Measurements from ENCODE around the gene TSKU.
"Not testable (repeated sequence)": the region's sequence is repeated elsewhere in the genome, so short reads cannot be mapped to it uniquely, and the experiment has no call there.

Gene TSKU

GRCh38 chr11:76806608-76807205 is 23.6 kb downstream of the TSKU start:
- H3K27me3 Mint-ChIP-seq: peaks cover 52% of the 10 kb centered on the region
- H3K4me1 Mint-ChIP-seq: no peaks in the 10 kb centered on the region
- H3K36me3 Mint-ChIP-seq (ENCODE audit: insufficient read depth): peaks cover 1% of the 10 kb centered on the region
- no peak overlapping the region for H3K27ac Mint-ChIP-seq (ENCODE audit: low read depth)
- no peak for DNase-seq (ENCODE audit: low spot score in 2 of 2)
- no peaks in the 10 kb centered on the region for H3K9me3 Mint-ChIP-seq
- no peak overlapping the region for H3K4me3 Mint-ChIP-seq
- no peak for ATAC-seq (replicated peaks; ENCODE audit: extremely low read depth, poor library complexity, severe bottlenecking)

GRCh38 chr11:76807206-76807875 is 24.2 kb downstream of the TSKU start:
- H3K27ac Mint-ChIP-seq (ENCODE audit: low read depth): no peak overlapping the region
- peaks cover 52% of the 10 kb centered on the region for H3K27me3 Mint-ChIP-seq
- H3K4me3 Mint-ChIP-seq: no peak overlapping the region
- no peaks in the 10 kb centered on the region for H3K9me3 Mint-ChIP-seq
- no peaks in the 10 kb centered on the region for H3K4me1 Mint-ChIP-seq
- no peak for ATAC-seq (replicated peaks; ENCODE audit: extremely low read depth, poor library complexity, severe bottlenecking)
- DNase-seq (ENCODE audit: low spot score in 2 of 2): peak; percentile 27 to 44
- peaks cover 1% of the 10 kb centered on the region for H3K36me3 Mint-ChIP-seq (ENCODE audit: insufficient read depth)

GRCh38 chr11:76808171-76808570 is 25.0 kb downstream of the TSKU start:
- Mint-ChIP-seq H3K4me3 (no peak overlapping the region), H3K27ac (ENCODE audit: low read depth) (no peak overlapping the region), H3K36me3 (ENCODE audit: insufficient read depth) (peaks cover 1% of the 10 kb centered on the region), H3K9me3 (no peaks in the 10 kb centered on the region), H3K4me1 (no peaks in the 10 kb centered on the region), H3K27me3 (peaks cover 50% of the 10 kb centered on the region)
- ATAC-seq (replicated peaks; ENCODE audit: extremely low read depth, poor library complexity, severe bottlenecking): no peak
- no peak for DNase-seq (ENCODE audit: low spot score in 2 of 2)

DNA sequence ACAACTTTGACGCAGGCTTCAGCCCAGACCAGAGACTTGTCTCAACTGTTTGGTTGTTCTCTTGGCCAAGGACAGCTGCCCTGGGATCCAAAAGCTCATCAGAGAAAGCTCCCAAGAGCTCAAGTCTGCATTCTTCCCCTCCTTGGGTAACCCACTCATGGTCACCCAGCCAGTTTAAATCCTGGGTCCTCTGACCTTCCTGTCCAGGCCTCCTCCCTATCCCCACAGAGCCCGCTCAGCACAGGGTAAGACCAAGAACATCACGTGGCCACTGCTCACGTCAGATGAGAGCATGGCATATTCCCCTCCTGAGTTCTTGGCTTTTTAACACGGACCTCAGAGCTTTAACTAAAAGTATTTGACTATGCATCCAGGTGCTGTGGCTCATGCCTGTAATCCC is 25.8 kb downstream of the TSKU start:
- ATAC-seq (replicated peaks; ENCODE audit: extremely low read depth, poor library complexity, severe bottlenecking) (no peak), DNase-seq (ENCODE audit: low spot score in 2 of 2) (no peak)
- Mint-ChIP-seq H3K27ac (ENCODE audit: low read depth) (no peak overlapping the region), H3K27me3 (peaks cover 42% of the 10 kb centered on the region), H3K36me3 (ENCODE audit: insufficient read depth) (no peaks in the 10 kb centered on the region), H3K9me3 (no peaks in the 10 kb centered on the region), H3K4me3 (no peak overlapping the region), H3K4me1 (no peaks in the 10 kb centered on the region)

GRCh38 chr11:76810151-76810853 is 27.1 kb downstream of the TSKU start:
- DNase-seq (ENCODE audit: low spot score in 2 of 2) (no peak), ATAC-seq (replicated peaks; ENCODE audit: extremely low read depth, poor library complexity, severe bottlenecking) (no peak)
- Mint-ChIP-seq H3K27me3 (peaks cover 30% of the 10 kb centered on the region), H3K9me3 (peaks cover 2% of the 10 kb centered on the region), H3K27ac (ENCODE audit: low read depth) (no peak overlapping the region), H3K4me1 (no peaks in the 10 kb centered on the region), H3K4me3 (no peak overlapping the region), H3K36me3 (ENCODE audit: insufficient read depth) (no peaks in the 10 kb centered on the region)

- no peaks in the 10 kb centered on the region for H3K36me3 Mint-ChIP-seq (ENCODE audit: insufficient read depth)
- H3K4me1 Mint-ChIP-seq: no peaks in the 10 kb centered on the region
- peaks cover 5% of the 10 kb centered on the region for H3K9me3 Mint-ChIP-seq
- no peak overlapping the region for H3K27ac Mint-ChIP-seq (ENCODE audit: low read depth)
- ATAC-seq (replicated peaks; ENCODE audit: extremely low read depth, poor library complexity, severe bottlenecking) (no peak), DNase-seq (ENCODE audit: low spot score in 2 of 2) (no peak)
- peaks cover 30% of the 10 kb centered on the region for H3K27me3 Mint-ChIP-seq
- no peak overlapping the region for H3K4me3 Mint-ChIP-seq
Measured at GRCh38 chr11:76811259-76811658, 28.1 kb downstream of the TSKU start.

DNA sequence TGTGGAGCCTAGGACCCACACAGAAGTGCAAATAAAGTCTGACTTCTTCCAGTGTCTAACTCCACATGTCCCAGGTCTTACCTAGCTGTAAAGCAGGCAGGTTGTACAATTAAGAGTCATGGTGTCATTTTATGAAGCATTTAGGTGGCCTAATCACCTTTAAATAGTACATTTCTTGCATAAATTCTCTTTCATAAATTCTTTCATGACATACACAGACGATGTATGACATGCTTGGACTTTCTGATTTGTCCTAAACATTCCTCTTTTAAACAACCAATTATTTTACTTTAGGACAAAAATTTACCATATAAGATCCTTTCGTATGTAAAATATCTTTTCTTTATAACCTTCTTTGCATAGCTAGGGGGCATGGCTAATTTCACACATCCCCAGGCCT is 31.3 kb downstream of the TSKU start:
- Mint-ChIP-seq H3K4me3 (no peak overlapping the region), H3K36me3 (ENCODE audit: insufficient read depth) (peaks cover 1% of the 10 kb centered on the region), H3K27ac (ENCODE audit: low read depth) (no peak overlapping the region), H3K9me3 (peaks cover 5% of the 10 kb centered on the region), H3K27me3 (peaks cover 33% of the 10 kb centered on the region), H3K4me1 (no peaks in the 10 kb centered on the region)
- DNase-seq (ENCODE audit: low spot score in 2 of 2) (no peak), ATAC-seq (replicated peaks; ENCODE audit: extremely low read depth, poor library complexity, severe bottlenecking) (no peak)

DNA sequence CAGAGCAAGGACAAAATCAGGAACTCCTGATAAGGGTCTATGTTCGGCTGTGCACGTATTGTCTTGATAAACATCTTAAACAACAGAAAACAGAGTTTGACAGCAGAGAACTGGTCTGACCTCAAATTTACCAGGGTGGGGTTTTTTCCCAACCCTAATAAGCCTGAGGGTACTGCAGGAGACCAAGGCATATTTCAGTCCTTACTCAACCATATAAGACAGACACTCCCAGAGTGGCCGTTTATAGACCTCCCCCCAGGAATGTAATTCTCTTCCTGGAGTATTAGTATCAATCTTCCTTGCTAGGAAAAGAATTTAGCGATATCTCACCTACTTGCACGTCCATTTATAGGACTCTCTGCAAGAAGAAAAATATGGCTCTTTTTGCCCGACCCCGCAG is 32.5 kb downstream of the TSKU start:
- DNase-seq (ENCODE audit: low spot score in 2 of 2); H3K4me3 Mint-ChIP-seq; H3K27ac Mint-ChIP-seq (ENCODE audit: low read depth); H3K4me1 Mint-ChIP-seq; H3K36me3 Mint-ChIP-seq (ENCODE audit: insufficient read depth); H3K9me3 Mint-ChIP-seq; ATAC-seq (replicated peaks; ENCODE audit: extremely low read depth, poor library complexity, severe bottlenecking): not testable (repeated sequence)
- H3K27me3 Mint-ChIP-seq: peaks cover 41% of the 10 kb centered on the region

GRCh38 chr11:76820184-76820566 is 37.0 kb downstream of the TSKU start:
- Mint-ChIP-seq H3K27me3 (peaks cover 40% of the 10 kb centered on the region), H3K36me3 (ENCODE audit: insufficient read depth) (peaks cover 2% of the 10 kb centered on the region), H3K27ac (ENCODE audit: low read depth) (no peak overlapping the region)

GRCh38 chr11:76821396-76821795 is 38.2 kb downstream of the TSKU start:
- not testable (repeated sequence) for H3K9me3 Mint-ChIP-seq; H3K27ac Mint-ChIP-seq (ENCODE audit: low read depth)

More at GRCh38 chr11:76820184-76820566, 37.0 kb downstream of the TSKU start:
- peaks cover 4% of the 10 kb centered on the region for H3K9me3 Mint-ChIP-seq
- DNase-seq (ENCODE audit: low spot score in 2 of 2) (no peak), ATAC-seq (replicated peaks; ENCODE audit: extremely low read depth, poor library complexity, severe bottlenecking) (no peak)
- H3K4me3 Mint-ChIP-seq: no peak overlapping the region
- H3K4me1 Mint-ChIP-seq: no peaks in the 10 kb centered on the region

GRCh38 chr11:76822406-76822805 is 39.2 kb downstream of the TSKU start:
- Mint-ChIP-seq H3K27me3 (peaks cover 18% of the 10 kb centered on the region), H3K4me3 (no peak overlapping the region), H3K9me3 (no peaks in the 10 kb centered on the region), H3K4me1 (no peaks in the 10 kb centered on the region), H3K36me3 (ENCODE audit: insufficient read depth) (peaks cover 2% of the 10 kb centered on the region), H3K27ac (ENCODE audit: low read depth) (no peak overlapping the region)
- DNase-seq (ENCODE audit: low spot score in 2 of 2) (no peak), ATAC-seq (replicated peaks; ENCODE audit: extremely low read depth, poor library complexity, severe bottlenecking) (no peak)

More at GRCh38 chr11:76821396-76821795, 38.2 kb downstream of the TSKU start:
- not testable (repeated sequence) for DNase-seq (ENCODE audit: low spot score in 2 of 2); H3K4me1 Mint-ChIP-seq; H3K4me3 Mint-ChIP-seq; H3K36me3 Mint-ChIP-seq (ENCODE audit: insufficient read depth); ATAC-seq (replicated peaks; ENCODE audit: extremely low read depth, poor library complexity, severe bottlenecking)
- peaks cover 28% of the 10 kb centered on the region for H3K27me3 Mint-ChIP-seq

GRCh38 chr11:76823481-76824028 is 40.4 kb downstream of the TSKU start:
- Mint-ChIP-seq H3K27ac (ENCODE audit: low read depth) (no peak overlapping the region), H3K4me3 (no peak overlapping the region), H3K36me3 (ENCODE audit: insufficient read depth) (peaks cover 2% of the 10 kb centered on the region), H3K9me3 (no peaks in the 10 kb centered on the region), H3K27me3 (peaks cover 14% of the 10 kb centered on the region), H3K4me1 (no peaks in the 10 kb centered on the region)
- ATAC-seq (replicated peaks; ENCODE audit: extremely low read depth, poor library complexity, severe bottlenecking): no peak
- no peak for DNase-seq (ENCODE audit: low spot score in 2 of 2)
